Nephron (organoid): ENCODE data around the gene TJAP1.
A peak's percentile ranks its signal among the peaks of the same experiment; 100 is the strongest.

ENCODE experiments used
- H3K27ac Mint-ChIP-seq, 3 experiments: 2 replicates each; pipeline ENCODE4 v1.8.0; 2020; ENCODE audit warnings: mixed read lengths in 3 of 3, mild to moderate bottlenecking in 2 of 3, moderate library complexity in 1 of 3
- H3K27me3 Mint-ChIP-seq: 2 replicates; pipeline ENCODE4 v1.8.0; 2021; ENCODE audit warnings: low read depth, mild to moderate bottlenecking, moderate library complexity, mixed read lengths
- H3K36me3 Mint-ChIP-seq: 2 replicates; pipeline ENCODE4 v1.8.0; 2020; ENCODE audit warnings: low read depth, mixed read lengths
- H3K4me1 Mint-ChIP-seq: 2 replicates; pipeline ENCODE4 v1.8.0; 2020; ENCODE audit warnings: mixed read lengths
- H3K4me3 Mint-ChIP-seq, 3 experiments: 2 replicates each; pipeline ENCODE4 v1.8.0; 2020; ENCODE audit warnings: mild to moderate bottlenecking in 3 of 3, mixed read lengths in 3 of 3, moderate library complexity in 2 of 3
- H3K9me3 Mint-ChIP-seq: 2 replicates; pipeline ENCODE4 v1.8.0; 2020; ENCODE audit warnings: mixed read lengths
- CTCF ChIP-seq, 3 experiments: fragments of 200-600 bp; sonication (generic); IDR thresholded peaks; one replicate each; pipeline ENCODE4 v1.5.0; 2021; ENCODE audit warnings: antibody characterized with exemption in 3 of 3; ENCODE audit not compliant: unreplicated experiment in 3 of 3

TJAP1 gene, protein sequence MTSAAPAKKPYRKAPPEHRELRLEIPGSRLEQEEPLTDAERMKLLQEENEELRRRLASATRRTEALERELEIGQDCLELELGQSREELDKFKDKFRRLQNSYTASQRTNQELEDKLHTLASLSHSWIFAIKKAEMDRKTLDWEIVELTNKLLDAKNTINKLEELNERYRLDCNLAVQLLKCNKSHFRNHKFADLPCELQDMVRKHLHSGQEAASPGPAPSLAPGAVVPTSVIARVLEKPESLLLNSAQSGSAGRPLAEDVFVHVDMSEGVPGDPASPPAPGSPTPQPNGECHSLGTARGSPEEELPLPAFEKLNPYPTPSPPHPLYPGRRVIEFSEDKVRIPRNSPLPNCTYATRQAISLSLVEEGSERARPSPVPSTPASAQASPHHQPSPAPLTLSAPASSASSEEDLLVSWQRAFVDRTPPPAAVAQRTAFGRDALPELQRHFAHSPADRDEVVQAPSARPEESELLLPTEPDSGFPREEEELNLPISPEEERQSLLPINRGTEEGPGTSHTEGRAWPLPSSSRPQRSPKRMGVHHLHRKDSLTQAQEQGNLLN

GRCh38 chr6:43477235-43478007, at the start of gene TJAP1:
TJAP1 (plus strand) TSS chr6:43477570; CDS start chr6:43499002, 21,432 bp downstream.
- peak within 1 kb of the TSS; percentile 89 to 94 (median 90) for H3K27ac Mint-ChIP-seq
- H3K27me3 Mint-ChIP-seq: peaks cover 6% of the 10 kb centered on the region
- H3K4me3 Mint-ChIP-seq: peak within 1 kb of the TSS; percentile 86 to 99 (median 90)
- TF ChIP-seq CTCF (IDR thresholded peaks at IDR 0.05; ENCODE audit: unreplicated experiment in 3 of 3): no peak
- H3K36me3 Mint-ChIP-seq: peaks cover 3% of the 10 kb centered on the region
- peaks cover 49% of the 10 kb centered on the region for H3K4me1 Mint-ChIP-seq
- H3K9me3 Mint-ChIP-seq: no peaks in the 10 kb centered on the region

DNA sequence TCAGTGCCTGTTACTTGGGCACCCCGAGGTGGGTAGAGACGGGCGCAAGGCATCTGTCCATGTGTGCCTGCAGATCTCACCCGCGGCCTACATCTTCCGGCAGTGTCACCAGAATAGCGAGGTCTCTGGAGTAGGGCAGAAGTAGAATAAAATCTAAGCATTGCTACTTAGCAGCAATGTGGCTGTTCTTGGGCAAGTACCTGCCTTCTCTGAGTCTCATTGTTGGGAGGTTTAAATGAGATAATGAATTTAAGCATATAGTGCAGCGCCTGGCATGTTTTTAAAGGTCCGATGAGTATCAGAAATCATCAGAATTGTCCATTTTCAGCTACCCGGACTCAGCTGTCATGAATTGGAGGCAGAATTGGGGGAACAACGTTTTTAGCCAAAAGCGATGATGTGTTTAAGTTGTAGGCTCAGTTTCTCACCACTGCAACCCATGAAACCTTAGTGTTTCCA, 49.2 kb upstream of the TJAP1 start:
- no peaks in the 10 kb centered on the region for H3K27me3 Mint-ChIP-seq
- H3K9me3 Mint-ChIP-seq: peaks cover 10% of the 10 kb centered on the region
- peaks cover 6% of the 10 kb centered on the region for H3K36me3 Mint-ChIP-seq
- H3K27ac Mint-ChIP-seq: peak overlapping the region; percentile 96 to 99 (median 96)
- TF ChIP-seq CTCF (IDR thresholded peaks at IDR 0.05; ENCODE audit: unreplicated experiment in 3 of 3): no peak
- H3K4me3 Mint-ChIP-seq: peak overlapping the region; percentile 95 to 99 (median 96)
- H3K4me1 Mint-ChIP-seq: peaks cover 19% of the 10 kb centered on the region

DNA sequence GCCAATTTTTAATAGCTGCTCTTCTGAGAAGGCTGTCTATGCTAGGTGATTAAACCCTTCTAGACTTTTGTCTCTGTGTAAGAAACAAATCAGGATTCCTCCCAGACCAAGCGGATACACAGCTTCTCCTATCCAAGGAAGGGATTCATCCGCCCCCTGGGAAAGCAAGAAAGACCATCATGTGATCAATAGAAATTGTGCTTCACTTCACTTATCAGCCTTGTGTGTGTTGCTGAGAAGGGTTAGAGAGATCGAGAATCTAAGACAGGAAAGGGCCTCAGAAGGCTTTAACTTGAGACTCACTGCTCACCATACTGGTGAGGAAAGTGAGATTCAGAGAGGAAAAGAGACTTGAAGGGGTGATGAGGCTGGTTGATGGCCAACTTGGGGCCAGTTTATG, 48.5 kb upstream of the TJAP1 start:
- Mint-ChIP-seq H3K4me3 (peak overlapping the region; percentile 95 to 99 (median 96)), H3K9me3 (peaks cover 10% of the 10 kb centered on the region), H3K4me1 (peaks cover 19% of the 10 kb centered on the region), H3K27me3 (no peaks in the 10 kb centered on the region), H3K27ac (peak overlapping the region; percentile 96 to 99 (median 96)), H3K36me3 (peaks cover 6% of the 10 kb centered on the region)
- TF ChIP-seq CTCF (IDR thresholded peaks at IDR 0.05; ENCODE audit: unreplicated experiment in 3 of 3): no peak

DNA sequence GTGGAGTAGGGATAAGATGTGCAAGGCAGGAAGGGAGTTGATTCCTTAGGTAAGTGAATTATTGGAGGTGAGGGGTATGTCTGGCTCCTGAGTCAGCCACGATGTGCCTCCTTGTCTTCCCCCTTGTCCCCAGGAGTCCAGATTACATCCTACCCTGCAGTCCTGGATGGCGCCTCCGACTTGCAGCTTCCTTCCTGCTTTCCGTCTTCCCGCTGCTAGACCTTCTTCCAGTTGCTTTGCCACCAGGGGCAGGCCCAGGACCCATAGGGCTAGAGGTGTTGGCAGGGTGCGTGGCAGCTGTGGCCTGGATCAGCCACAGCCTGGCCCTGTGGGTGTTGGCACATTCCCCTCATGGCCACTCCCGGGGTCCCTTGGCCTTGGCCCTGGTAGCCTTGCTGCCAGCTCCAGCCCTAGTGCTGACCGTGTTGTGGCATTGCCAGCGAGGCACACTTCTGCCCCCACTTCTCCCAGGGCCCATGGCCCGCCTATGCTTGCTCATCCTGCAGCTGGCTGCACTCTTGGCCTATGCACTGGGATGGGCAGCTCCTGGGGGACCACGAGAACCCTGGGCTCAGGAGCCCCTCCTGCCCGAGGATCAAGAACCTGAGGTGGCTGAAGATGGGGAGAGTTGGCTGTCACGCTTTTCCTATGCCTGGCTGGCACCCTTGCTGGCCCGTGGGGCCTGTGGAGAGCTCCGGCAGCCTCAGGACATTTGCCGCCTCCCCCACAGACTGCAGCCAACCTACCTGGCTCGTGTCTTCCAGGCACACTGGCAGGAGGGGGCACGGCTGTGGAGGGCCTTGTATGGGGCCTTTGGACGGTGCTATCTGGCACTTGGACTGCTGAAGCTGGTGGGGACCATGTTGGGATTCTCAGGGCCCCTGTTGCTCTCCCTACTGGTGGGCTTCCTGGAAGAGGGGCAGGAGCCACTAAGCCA, 45.1 kb upstream of the TJAP1 start:
- no peaks in the 10 kb centered on the region for H3K9me3 Mint-ChIP-seq
- peaks cover 11% of the 10 kb centered on the region for H3K36me3 Mint-ChIP-seq
- H3K27ac Mint-ChIP-seq: no peak overlapping the region
- TF ChIP-seq CTCF (IDR thresholded peaks at IDR 0.05; ENCODE audit: unreplicated experiment in 3 of 3): no peak
- peaks cover 30% of the 10 kb centered on the region for H3K4me1 Mint-ChIP-seq
- no peaks in the 10 kb centered on the region for H3K27me3 Mint-ChIP-seq
- H3K4me3 Mint-ChIP-seq: no peak overlapping the region

DNA sequence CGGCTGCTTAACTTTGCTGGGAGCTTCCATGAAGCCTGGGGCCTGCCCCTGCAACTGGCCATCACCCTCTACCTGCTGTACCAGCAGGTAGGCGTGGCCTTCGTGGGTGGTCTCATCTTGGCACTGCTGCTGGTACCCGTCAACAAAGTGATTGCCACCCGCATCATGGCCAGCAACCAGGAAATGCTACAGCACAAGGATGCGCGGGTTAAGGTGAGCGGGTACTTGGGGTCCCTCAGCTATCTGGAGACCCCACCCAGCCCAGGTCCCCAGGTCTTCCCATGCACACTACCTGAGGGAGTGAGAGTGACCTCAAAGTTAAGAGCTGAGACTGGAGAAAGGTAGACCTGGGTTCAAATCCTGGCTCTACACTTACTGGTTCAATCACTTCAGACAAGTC, 44.2 kb upstream of the TJAP1 start:
- no peaks in the 10 kb centered on the region for H3K9me3 Mint-ChIP-seq
- H3K4me3 Mint-ChIP-seq: no peak overlapping the region
- peaks cover 34% of the 10 kb centered on the region for H3K4me1 Mint-ChIP-seq
- no peaks in the 10 kb centered on the region for H3K27me3 Mint-ChIP-seq
- no peak overlapping the region for H3K27ac Mint-ChIP-seq
- H3K36me3 Mint-ChIP-seq: peaks cover 15% of the 10 kb centered on the region
- TF ChIP-seq CTCF (IDR thresholded peaks at IDR 0.05; ENCODE audit: unreplicated experiment in 3 of 3): no peak
